OCI-LY1 (cell line): Measurements from ENCODE around the gene SGMS2.

ENCODE experiments used
- EZH2 ChIP-seq: fragments of 200-600 bp; sonication (generic), shearing (Covaris generic); IDR thresholded peaks from 2 replicates; pipeline ENCODE4 v1.8.0; 2017; ENCODE audit warnings: borderline replicate concordance, mixed run types, mild to moderate bottlenecking, antibody characterized with exemption, low read length, moderate library complexity, mixed read lengths
- TF ChIP-seq, protein P1 (sequence below): fragments of 200-600 bp; sonication (generic), shearing (Covaris generic); IDR thresholded peaks from 2 replicates; pipeline ENCODE4 v1.5.1; 2017; ENCODE audit warnings: mild to moderate bottlenecking, antibody characterized with exemption, low read length, moderate library complexity, mixed read lengths

DNA sequence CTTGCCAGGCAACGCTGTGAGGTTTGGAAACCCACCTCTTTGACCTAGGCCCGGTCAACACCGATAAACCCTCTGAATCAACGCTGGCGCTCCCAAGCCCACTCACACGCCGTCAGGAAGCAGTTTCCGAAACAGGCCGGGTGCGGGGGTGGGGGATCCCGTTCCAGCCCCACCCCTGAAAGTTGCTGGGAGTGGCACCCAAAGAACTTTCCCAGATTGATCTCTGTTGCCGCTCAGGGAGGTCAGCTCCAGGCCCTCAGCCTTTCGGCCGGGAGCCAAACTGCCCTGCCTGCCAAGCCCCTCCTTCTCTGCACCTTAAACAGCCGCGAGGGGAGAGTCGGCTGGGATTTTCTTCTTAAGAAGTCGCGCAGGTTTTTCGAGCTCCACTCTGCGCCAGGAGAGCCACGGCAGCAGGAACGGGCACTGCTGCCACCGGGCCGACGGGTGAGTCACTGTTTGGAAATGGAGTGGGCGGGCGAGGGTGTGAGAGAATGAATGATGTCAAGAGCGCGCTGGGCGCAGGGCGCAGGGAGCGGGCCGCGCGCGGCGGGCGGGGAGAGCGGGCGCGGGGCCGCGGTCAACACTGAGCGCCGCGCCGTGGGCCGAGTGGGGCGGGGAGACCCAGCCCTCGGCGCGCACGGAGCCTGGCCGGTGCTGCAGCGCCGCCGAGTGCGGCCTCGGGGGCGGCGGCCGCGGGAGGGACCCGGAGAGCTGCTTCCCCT, at the start of gene SGMS2:
- TF ChIP-seq, protein P1, sequence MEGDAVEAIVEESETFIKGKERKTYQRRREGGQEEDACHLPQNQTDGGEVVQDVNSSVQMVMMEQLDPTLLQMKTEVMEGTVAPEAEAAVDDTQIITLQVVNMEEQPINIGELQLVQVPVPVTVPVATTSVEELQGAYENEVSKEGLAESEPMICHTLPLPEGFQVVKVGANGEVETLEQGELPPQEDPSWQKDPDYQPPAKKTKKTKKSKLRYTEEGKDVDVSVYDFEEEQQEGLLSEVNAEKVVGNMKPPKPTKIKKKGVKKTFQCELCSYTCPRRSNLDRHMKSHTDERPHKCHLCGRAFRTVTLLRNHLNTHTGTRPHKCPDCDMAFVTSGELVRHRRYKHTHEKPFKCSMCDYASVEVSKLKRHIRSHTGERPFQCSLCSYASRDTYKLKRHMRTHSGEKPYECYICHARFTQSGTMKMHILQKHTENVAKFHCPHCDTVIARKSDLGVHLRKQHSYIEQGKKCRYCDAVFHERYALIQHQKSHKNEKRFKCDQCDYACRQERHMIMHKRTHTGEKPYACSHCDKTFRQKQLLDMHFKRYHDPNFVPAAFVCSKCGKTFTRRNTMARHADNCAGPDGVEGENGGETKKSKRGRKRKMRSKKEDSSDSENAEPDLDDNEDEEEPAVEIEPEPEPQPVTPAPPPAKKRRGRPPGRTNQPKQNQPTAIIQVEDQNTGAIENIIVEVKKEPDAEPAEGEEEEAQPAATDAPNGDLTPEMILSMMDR, result no peak
- no peak for TF ChIP-seq EZH2
